Skin epidermis (tissue), 12 donors: Measurements from ENCODE around the gene TMEM92.
"Not testable (repeated sequence)": the region's sequence is repeated elsewhere in the genome, so short reads cannot be mapped to it uniquely, and the experiment has no call there.

Experiments
- H3K27ac ChIP-seq, 21 experiments: fragments of 200-600 bp; sonication (generic) in 11 of 21; one replicate each; pipeline ENCODE4 v1.5.0; 2020; ENCODE audit warnings: mild to moderate bottlenecking in 3 of 21, inconsistent platforms in 2 of 21, moderate library complexity in 2 of 21
- H3K4me3 ChIP-seq, 7 experiments: fragments of 200-600 bp; sonication (generic) in 2 of 7; one replicate each; pipeline ENCODE4 v1.5.0; 2020; ENCODE audit warnings: inconsistent platforms in 2 of 7, mild to moderate bottlenecking in 2 of 7, moderate library complexity in 1 of 7

Gene TMEM92

DNA sequence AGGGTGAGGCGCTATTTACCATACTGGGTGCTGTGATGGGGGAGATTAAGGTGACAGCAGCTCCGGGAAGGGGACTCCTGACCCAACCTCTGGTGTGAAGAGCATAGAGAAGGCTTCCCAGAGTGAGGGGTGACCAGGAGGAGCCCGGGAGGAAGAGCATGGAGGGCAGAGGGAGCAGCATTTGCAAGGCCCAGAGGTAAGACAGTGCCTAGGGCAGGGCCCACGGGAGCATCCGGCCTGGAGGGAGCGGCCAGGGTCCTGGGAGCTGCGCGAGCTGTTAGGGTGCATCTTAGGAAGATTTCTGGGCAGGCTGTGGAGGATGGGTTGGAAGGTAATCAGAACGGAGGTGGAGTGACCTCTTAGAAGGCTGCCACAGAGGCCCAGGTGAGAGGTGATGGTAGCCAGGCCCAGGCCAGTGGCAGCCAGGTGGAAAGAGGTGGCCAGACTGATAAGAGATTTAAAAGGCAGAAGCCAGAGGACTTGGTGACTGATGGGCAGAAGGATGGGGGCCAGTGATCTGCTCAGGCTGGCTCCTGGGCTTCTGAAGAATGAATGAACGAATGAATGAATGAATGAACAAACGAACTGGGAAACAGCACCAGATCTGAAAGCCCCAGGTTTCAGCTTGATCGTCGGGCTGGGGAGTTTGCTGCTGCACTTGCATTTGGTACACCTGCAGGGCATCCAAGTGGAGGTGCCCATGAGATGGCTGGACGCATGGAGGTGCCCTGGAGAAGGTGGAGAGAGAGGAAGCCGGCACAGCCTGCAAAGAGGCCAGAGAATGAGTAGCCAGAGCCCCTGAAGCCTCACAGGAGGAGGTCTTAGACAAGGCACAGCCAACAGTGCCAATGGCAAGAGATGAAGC, 13.0 kb upstream of the TMEM92 start:
- H3K27ac ChIP-seq = peak overlapping the region in 9 of 21 experiments; percentile 7 to 92 (median 81)
- H3K4me3 ChIP-seq = no peak overlapping the region

DNA sequence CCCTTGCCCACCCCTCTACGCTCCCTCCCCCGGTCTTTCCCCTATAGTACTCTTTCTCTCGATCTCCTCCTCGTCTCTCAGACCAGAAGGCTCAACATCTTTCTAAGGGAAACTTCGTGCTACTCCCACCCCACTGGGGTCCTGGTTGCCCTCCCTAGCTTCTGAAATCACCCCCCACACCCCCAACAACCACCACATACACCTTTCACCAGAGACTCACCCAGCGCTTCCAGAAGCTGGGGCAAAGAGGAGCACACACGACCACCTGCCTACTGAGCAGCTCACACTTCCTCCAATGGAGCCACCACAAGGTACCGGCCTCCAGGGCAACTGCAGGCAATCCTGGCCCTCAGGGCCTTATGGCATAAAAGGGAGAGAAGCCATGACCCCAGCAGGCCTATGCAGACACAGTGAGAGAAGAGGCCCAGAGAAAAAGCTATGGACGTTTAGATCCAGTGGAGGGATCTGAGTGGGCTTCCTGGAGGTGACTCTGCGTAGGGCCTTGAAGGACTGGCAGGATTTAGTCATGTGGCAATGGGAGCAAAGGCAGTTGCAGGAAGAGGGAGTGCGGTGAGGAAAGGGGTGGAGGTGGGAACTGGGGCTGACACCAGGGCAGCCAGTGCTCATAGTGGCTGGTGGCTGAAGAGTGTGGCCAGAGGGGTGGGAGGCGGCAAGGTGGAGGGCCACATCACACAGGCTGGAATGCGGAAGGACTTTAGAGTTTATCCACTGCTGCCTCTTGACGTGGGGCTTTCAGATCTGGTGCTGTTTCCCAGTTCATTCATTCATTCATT, 12.1 kb upstream of the TMEM92 start:
- H3K27ac ChIP-seq = peak overlapping the region in 4 of 21 experiments; percentile 25 to 92 (median 67)
- no peak overlapping the region for H3K4me3 ChIP-seq

GRCh38 chr17:50263331-50264262, 10.7 kb upstream of the TMEM92 start:
- Histone ChIP-seq H3K27ac (peak overlapping the region in 16 of 21 experiments; percentile 9 to 90 (median 58)), H3K4me3 (no peak overlapping the region)

- Histone ChIP-seq H3K27ac (peak overlapping the region in 17 of 21 experiments; percentile 21 to 90 (median 63)), H3K4me3 (no peak overlapping the region)
These were observed 9.8 kb upstream of the TMEM92 start for GRCh38 chr17:50264263-50265113.

DNA sequence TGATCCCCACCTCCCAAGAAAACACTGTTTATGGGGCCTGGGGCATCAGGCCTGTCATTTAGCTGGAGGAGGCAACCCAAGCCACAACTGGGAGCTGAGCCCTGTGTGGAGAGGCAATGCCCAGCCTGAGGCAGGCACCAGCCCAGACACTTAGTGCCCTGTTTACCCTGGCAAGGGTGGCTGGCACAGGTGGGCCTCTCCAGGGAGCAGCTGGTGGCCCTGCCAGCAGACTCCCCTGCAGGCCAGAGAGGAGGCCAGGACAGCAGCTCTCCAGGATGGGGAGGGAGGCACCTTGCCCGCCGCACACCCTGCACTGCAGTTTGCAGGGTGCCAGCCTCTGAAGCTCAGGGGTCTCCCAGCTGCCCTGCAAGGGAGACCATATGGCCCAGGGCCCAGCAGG, 9.1 kb upstream of the TMEM92 start:
- Histone ChIP-seq H3K27ac (peak overlapping the region in 12 of 21 experiments; percentile 26 to 90 (median 77)), H3K4me3 (no peak overlapping the region)

GRCh38 chr17:50265690-50266315, 8.5 kb upstream of the TMEM92 start:
- no peak overlapping the region for H3K4me3 ChIP-seq
- H3K27ac ChIP-seq = peak overlapping the region in 14 of 21 experiments; percentile 8 to 90 (median 77)

- H3K4me3 ChIP-seq = no peak overlapping the region
- H3K27ac ChIP-seq = peak overlapping the region in 19 of 21 experiments; percentile 1 to 90 (median 62)
These were observed 7.7 kb upstream of the TMEM92 start for GRCh38 chr17:50266384-50267073.

DNA sequence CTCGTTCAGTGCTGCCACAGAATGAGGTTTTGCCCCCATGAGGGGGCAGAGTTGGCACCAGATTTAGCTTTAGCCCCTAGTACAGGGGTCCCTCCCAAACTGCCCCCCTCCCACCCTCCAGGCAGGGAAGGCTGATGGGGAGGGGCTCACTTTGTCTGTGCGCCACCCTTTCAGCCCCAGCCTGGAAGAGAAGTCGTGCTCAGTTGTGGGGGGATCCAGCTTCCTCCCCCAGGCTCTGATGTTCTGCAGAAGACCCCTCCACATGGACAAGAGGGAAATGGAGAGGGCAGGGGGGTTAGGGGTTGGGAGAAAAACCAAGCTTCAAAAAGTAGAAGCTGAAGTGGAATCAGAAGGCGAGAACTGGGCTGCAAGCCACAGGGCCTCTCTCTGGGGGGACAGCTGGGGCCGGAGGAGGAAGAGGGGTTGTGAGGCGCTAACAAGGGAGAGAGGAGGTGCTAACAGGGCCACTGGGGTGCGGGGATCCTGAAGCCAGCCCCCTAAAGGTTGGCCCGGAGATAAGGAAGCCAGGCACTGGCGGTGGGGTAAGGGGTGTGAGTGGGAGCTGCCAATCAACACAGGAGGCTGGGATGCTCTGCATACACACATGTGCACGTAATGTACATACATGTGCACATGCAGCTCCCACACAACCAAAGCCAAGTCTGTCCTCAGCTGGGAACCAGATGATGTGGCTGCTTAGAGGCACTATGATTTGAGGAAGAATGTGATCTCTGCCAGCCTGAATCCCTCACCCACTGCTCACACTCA, 7.0 kb upstream of the TMEM92 start:
- H3K27ac ChIP-seq = peak overlapping the region in 19 of 21 experiments; percentile 1 to 90 (median 62)

DNA sequence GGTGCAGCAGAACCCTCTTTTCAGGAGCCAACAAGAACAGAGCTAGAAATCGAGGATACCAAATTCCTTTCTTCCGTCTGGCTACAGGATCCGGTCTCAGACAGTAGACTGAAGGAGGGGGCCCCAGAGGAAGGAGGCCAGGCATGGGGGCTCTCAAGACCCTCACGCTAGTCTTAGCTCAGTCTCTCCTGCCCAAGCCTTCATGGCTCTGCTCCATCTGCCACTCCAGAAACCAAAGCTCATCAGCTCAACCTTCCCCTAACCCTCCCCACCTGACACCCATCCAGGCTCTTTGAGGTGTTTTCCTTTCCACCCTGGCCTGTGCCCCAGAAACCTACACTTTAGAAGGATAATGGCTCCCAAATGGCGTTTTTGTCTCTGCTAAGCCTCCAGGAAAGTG, 6.2 kb upstream of the TMEM92 start:
- Histone ChIP-seq H3K27ac (peak overlapping the region in 15 of 21 experiments; percentile 19 to 90 (median 77)), H3K4me3 (no peak overlapping the region)

More for the DNA sequence above, 7.0 kb upstream of the TMEM92 start:
- H3K4me3 ChIP-seq = no peak overlapping the region

- Histone ChIP-seq H3K4me3 (no peak overlapping the region), H3K27ac (peak overlapping the region in 15 of 21 experiments; percentile 1 to 90 (median 58))
These were observed 5.5 kb upstream of the TMEM92 start for GRCh38 chr17:50268743-50269275.

GRCh38 chr17:50269477-50270434, 4.5 kb upstream of the TMEM92 start:
- Histone ChIP-seq H3K4me3 (peak overlapping the region in 1 of 7 experiments; percentile 2), H3K27ac (peak overlapping the region in 17 of 21 experiments; percentile 0 to 90 (median 58))

- H3K4me3 ChIP-seq = peak overlapping the region in 1 of 7 experiments; percentile 2
- peak overlapping the region in 13 of 21 experiments; percentile 13 to 90 (median 77) for H3K27ac ChIP-seq
These were observed 3.6 kb upstream of the TMEM92 start for GRCh38 chr17:50270435-50271362.

GRCh38 chr17:50271363-50271750, 2.9 kb upstream of the TMEM92 start:
- peak overlapping the region in 9 of 21 experiments; percentile 2 to 90 (median 77) for H3K27ac ChIP-seq
- not testable (repeated sequence) for H3K4me3 ChIP-seq

- Histone ChIP-seq H3K4me3 (peak overlapping the region in 5 of 7 experiments; percentile 27 to 60 (median 48)), H3K27ac (peak overlapping the region in 18 of 21 experiments; percentile 10 to 90 (median 67))
These were observed 2.0 kb upstream of the TMEM92 start for GRCh38 chr17:50272246-50272645.
